Liver (tissue), 3 donors: ENCODE measurements around the gene OPN5.

ENCODE experiments used
- EGR1 ChIP-seq, 2 donors: IDR thresholded peaks; 2 replicates each; pipeline ENCODE4 v1.6.1; 2016 to 2018; ENCODE audit warnings: antibody characterized with exemption in 2 of 2, low read depth in 2 of 2
- HNF4G ChIP-seq: IDR thresholded peaks from 2 replicates; pipeline ENCODE4 v1.6.1; 2016; ENCODE audit warnings: antibody characterized with exemption
- JUND ChIP-seq, 2 donors: IDR thresholded peaks; 2 replicates each; pipeline ENCODE4 v1.6.1; 2016; ENCODE audit warnings: antibody characterized with exemption in 2 of 2
- RAD21 ChIP-seq, 2 donors: IDR thresholded peaks; 2 replicates each; pipeline ENCODE4 v1.6.1; 2016; ENCODE audit warnings: antibody characterized with exemption in 2 of 2, mild to moderate bottlenecking in 2 of 2
- SP1 ChIP-seq: IDR thresholded peaks from 2 replicates; pipeline ENCODE4 v1.6.1; 2018; ENCODE audit warnings: antibody characterized with exemption, mild to moderate bottlenecking
- TAF1 ChIP-seq: conservative IDR thresholded peaks from 2 replicates; pipeline ENCODE4 v1.6.1; 2016; ENCODE audit warnings: antibody characterized with exemption, mild to moderate bottlenecking
- YY1 ChIP-seq: IDR thresholded peaks from 2 replicates; pipeline ENCODE4 v1.6.1; 2016; ENCODE audit warnings: antibody characterized with exemption, mild to moderate bottlenecking
- TF ChIP-seq, protein P1 (sequence below): fragments of 150-350 bp; IDR thresholded peaks from 2 replicates; pipeline ENCODE4 v1.5.1; 2017; ENCODE audit warnings: improper control_type of control experiment, low read depth, low read length; ENCODE audit not compliant: missing input control
- TF ChIP-seq, protein P2 (sequence below): IDR thresholded peaks from 2 replicates; pipeline ENCODE4 v1.6.1; 2016; ENCODE audit warnings: antibody characterized with exemption
- TF ChIP-seq, protein P3 (sequence below): IDR thresholded peaks from 2 replicates; pipeline ENCODE4 v1.6.1; 2016; ENCODE audit warnings: antibody characterized with exemption, mild to moderate bottlenecking
- TF ChIP-seq, protein P4 (sequence below): IDR thresholded peaks from 2 replicates; pipeline ENCODE4 v1.6.1; 2016; ENCODE audit warnings: antibody characterized with exemption
- donor health status: healthy.
- donor health status: healthy.

DNA sequence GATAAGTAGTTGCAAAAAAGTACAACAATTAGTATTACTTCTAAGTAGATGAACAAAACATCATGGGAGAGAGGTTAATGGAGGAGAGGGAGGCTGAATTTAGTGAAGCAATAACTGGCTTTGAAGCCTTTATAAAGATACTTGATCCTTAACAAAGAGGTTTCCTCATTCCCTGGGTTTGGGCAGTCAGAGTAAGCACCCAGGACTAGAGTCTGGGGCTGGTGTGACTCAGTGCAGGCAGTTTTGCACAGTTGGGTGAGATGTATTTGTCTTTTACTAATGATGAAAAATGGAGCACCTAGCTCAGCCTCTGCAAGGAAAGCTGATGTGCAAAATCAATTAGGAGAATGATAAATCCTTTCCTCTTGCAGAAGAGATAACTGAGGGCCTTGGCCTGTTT is 11.8 kb upstream of the OPN5 start:
- TF ChIP-seq, protein P1, sequence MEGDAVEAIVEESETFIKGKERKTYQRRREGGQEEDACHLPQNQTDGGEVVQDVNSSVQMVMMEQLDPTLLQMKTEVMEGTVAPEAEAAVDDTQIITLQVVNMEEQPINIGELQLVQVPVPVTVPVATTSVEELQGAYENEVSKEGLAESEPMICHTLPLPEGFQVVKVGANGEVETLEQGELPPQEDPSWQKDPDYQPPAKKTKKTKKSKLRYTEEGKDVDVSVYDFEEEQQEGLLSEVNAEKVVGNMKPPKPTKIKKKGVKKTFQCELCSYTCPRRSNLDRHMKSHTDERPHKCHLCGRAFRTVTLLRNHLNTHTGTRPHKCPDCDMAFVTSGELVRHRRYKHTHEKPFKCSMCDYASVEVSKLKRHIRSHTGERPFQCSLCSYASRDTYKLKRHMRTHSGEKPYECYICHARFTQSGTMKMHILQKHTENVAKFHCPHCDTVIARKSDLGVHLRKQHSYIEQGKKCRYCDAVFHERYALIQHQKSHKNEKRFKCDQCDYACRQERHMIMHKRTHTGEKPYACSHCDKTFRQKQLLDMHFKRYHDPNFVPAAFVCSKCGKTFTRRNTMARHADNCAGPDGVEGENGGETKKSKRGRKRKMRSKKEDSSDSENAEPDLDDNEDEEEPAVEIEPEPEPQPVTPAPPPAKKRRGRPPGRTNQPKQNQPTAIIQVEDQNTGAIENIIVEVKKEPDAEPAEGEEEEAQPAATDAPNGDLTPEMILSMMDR: no peak
- TF ChIP-seq, protein P2, sequence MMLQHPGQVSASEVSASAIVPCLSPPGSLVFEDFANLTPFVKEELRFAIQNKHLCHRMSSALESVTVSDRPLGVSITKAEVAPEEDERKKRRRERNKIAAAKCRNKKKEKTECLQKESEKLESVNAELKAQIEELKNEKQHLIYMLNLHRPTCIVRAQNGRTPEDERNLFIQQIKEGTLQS: no peak
- TF ChIP-seq EGR1 (IDR thresholded peaks at IDR 0.05; ENCODE audit: low read depth in 2 of 2) (no peak), YY1 (no peak), RAD21 (IDR thresholded peaks at IDR 0.05) (no peak), JUND (IDR thresholded peaks at IDR 0.05) (no peak), SP1 (no peak), HNF4G (no peak), TAF1 (no peak)
- TF ChIP-seq, protein P3, sequence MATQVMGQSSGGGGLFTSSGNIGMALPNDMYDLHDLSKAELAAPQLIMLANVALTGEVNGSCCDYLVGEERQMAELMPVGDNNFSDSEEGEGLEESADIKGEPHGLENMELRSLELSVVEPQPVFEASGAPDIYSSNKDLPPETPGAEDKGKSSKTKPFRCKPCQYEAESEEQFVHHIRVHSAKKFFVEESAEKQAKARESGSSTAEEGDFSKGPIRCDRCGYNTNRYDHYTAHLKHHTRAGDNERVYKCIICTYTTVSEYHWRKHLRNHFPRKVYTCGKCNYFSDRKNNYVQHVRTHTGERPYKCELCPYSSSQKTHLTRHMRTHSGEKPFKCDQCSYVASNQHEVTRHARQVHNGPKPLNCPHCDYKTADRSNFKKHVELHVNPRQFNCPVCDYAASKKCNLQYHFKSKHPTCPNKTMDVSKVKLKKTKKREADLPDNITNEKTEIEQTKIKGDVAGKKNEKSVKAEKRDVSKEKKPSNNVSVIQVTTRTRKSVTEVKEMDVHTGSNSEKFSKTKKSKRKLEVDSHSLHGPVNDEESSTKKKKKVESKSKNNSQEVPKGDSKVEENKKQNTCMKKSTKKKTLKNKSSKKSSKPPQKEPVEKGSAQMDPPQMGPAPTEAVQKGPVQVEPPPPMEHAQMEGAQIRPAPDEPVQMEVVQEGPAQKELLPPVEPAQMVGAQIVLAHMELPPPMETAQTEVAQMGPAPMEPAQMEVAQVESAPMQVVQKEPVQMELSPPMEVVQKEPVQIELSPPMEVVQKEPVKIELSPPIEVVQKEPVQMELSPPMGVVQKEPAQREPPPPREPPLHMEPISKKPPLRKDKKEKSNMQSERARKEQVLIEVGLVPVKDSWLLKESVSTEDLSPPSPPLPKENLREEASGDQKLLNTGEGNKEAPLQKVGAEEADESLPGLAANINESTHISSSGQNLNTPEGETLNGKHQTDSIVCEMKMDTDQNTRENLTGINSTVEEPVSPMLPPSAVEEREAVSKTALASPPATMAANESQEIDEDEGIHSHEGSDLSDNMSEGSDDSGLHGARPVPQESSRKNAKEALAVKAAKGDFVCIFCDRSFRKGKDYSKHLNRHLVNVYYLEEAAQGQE: no peak
- TF ChIP-seq, protein P4, sequence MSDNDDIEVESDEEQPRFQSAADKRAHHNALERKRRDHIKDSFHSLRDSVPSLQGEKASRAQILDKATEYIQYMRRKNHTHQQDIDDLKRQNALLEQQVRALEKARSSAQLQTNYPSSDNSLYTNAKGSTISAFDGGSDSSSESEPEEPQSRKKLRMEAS: no peak
